Ovary (tissue), 3 donors: Measurements from ENCODE around the gene MBD3.

Source experiments
- POLR2A ChIP-seq: fragments of 450-650 bp; IDR thresholded peaks from one replicate; pipeline ENCODE4 v1.6.1; 2017; ENCODE audit warnings: antibody characterized with exemption, mild to moderate bottlenecking, moderate library complexity
- TF ChIP-seq, protein P1 (sequence below), 3 donors: fragments of 450-650 bp in 2 of 3; fragments of 200-600 bp in 1 of 3; IDR thresholded peaks; one replicate each; pipeline versions ENCODE4 v1.5.1 to v1.8.0; 2016 to 2022; ENCODE audit warnings: antibody characterized with exemption in 3 of 3, mild to moderate bottlenecking in 1 of 3
- donor health status: DM: no; HTN: no; CAD: no.

GRCh38 chr19:1618157-1619093 is 25.8 kb upstream of the MBD3 start:
- TF ChIP-seq, protein P1, sequence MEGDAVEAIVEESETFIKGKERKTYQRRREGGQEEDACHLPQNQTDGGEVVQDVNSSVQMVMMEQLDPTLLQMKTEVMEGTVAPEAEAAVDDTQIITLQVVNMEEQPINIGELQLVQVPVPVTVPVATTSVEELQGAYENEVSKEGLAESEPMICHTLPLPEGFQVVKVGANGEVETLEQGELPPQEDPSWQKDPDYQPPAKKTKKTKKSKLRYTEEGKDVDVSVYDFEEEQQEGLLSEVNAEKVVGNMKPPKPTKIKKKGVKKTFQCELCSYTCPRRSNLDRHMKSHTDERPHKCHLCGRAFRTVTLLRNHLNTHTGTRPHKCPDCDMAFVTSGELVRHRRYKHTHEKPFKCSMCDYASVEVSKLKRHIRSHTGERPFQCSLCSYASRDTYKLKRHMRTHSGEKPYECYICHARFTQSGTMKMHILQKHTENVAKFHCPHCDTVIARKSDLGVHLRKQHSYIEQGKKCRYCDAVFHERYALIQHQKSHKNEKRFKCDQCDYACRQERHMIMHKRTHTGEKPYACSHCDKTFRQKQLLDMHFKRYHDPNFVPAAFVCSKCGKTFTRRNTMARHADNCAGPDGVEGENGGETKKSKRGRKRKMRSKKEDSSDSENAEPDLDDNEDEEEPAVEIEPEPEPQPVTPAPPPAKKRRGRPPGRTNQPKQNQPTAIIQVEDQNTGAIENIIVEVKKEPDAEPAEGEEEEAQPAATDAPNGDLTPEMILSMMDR (IDR thresholded peaks at IDR 0.05) = no peak
- TF ChIP-seq POLR2A = no peak
